HCT116 (cell line): ENCODE measurements around the gene TBC1D22B. TPM values are rescaled to one million over a fixed set of nuclear protein-coding genes. Genes with fewer than 3 reads are reported as not detected.

Experiments used
- ATAC-seq: fragments of 200-7000 bp; cut with Tn5 transposase; 2 replicates; pipeline ENCODE4 v1.9.1; 2020; ENCODE audit warnings: mild to moderate bottlenecking, moderate library complexity
- BruUV-seq: library from RNA; stranded (reverse); fragments of 400-500 nt; replicated peaks from 2 replicates; lab custom pipeline; 2021; lab: Mats Ljungman, UMichigan
- CTCF ChIA-PET: fragments of 300-600 bp; sonication (Branson Sonifier 250); formaldehyde crosslinking; loops from one replicate; lab custom pipeline; 2021; ENCODE audit warnings: antibody characterized with exemption; lab: Charles Lee
- POLR2A ChIA-PET: fragments of 300-600, 350-600 bp; sonication (Branson Sonifier 250); formaldehyde crosslinking; loops from one replicate; lab custom pipeline; 2021; ENCODE audit warnings: antibody characterized with exemption; lab: Charles Lee
- RAD21 ChIA-PET, 2 experiments: fragments of 300-600 bp; sonication (Branson Sonifier 250); formaldehyde crosslinking; loops; one replicate each; lab custom pipeline; 2023; ENCODE audit warnings: low total read pairs in 2 of 2; ENCODE audit not compliant: uncharacterized antibody in 2 of 2, unreplicated experiment in 2 of 2, low non-redundant PET in 1 of 2; lab: Charles Lee
- DNase-seq: peaks from one replicate; pipeline ENCODE4 v3.0.0-alpha.2; 2010; ENCODE audit warnings: low read depth, low spot score
- H2AFZ ChIP-seq: fragments of 200-600 bp; shearing (Covaris generic), sonication (generic); 2 replicates; pipeline ENCODE4 v1.6.1; 2017; ENCODE audit warnings: low read depth, mixed run types, mixed read lengths, antibody characterized with exemption, low read length; ENCODE audit not compliant: poor library complexity, severe bottlenecking
- H3K27ac ChIP-seq: 2 replicates; pipeline ENCODE4 v1.5.1; 2012; ENCODE audit warnings: low read depth, low read length
- H3K27me3 ChIP-seq: fragments of 200-600 bp; sonication (generic); 2 replicates; pipeline ENCODE4 v1.6.1; 2016; ENCODE audit warnings: mixed run types, low read length, mixed read lengths; ENCODE audit not compliant: insufficient read depth
- H3K36me3 ChIP-seq, 2 experiments: fragments of 200-500 bp in 1 of 2; fragments of 200-600 bp in 1 of 2; sonication (Bioruptor generic) in 1 of 2; sonication (generic) in 1 of 2; 2 replicates each; pipeline versions ENCODE4 v1.5.1 to v1.6.1; 2014 to 2016; ENCODE audit warnings: low read length in 2 of 2, inconsistent platforms in 1 of 2, mixed read lengths in 1 of 2, mixed run types in 1 of 2; ENCODE audit not compliant: insufficient read depth in 2 of 2, control insufficient read depth in 1 of 2
- H3K4me1 ChIP-seq, 2 experiments: fragments of 200-600 bp in 1 of 2; sonication (generic) in 1 of 2; 2 replicates each; pipeline versions ENCODE4 v1.5.1 to v1.6.1; 2012 to 2017; ENCODE audit warnings: low read length in 2 of 2, inconsistent platforms in 1 of 2, mild to moderate bottlenecking in 1 of 2, mixed read lengths in 1 of 2, mixed run types in 1 of 2, moderate library complexity in 1 of 2; ENCODE audit not compliant: insufficient read depth in 2 of 2, control insufficient read depth in 1 of 2
- H3K4me2 ChIP-seq: fragments of 200-600 bp; sonication (generic); 2 replicates; pipeline ENCODE4 v1.6.1; 2017; ENCODE audit warnings: mixed run types, low read length, mixed read lengths
- H3K4me3 ChIP-seq, 2 experiments: fragments of 200-600 bp in 1 of 2; sonication (generic) in 1 of 2; replicated peaks in 1 of 2; 2 replicates each; pipeline ENCODE4 v1.5.1; 2011 to 2016; ENCODE audit warnings: low read length in 2 of 2, control low read depth in 1 of 2, low read depth in 1 of 2, mild to moderate bottlenecking in 1 of 2, mixed read lengths in 1 of 2, mixed run types in 1 of 2
- H3K79me2 ChIP-seq: fragments of 200-600 bp; sonication (generic); 2 replicates; pipeline ENCODE4 v1.6.1; 2017; ENCODE audit warnings: mild to moderate bottlenecking, mixed run types, low read length, moderate library complexity, mixed read lengths; ENCODE audit not compliant: insufficient read depth
- H3K9ac ChIP-seq: fragments of 200-600 bp; sonication (generic); 2 replicates; pipeline ENCODE4 v1.6.1; 2016; ENCODE audit warnings: low read length, mixed read lengths
- H3K9me2 ChIP-seq: fragments of 200-600 bp; sonication (generic), shearing (Covaris generic); 2 replicates; pipeline ENCODE4 v1.6.1; 2017; ENCODE audit warnings: mixed run types, mild to moderate bottlenecking, moderate library complexity; ENCODE audit not compliant: insufficient read depth
- H3K9me3 ChIP-seq, 2 experiments: fragments of 200-500 bp in 1 of 2; fragments of 200-600 bp in 1 of 2; sonication (Bioruptor generic) in 1 of 2; sonication (generic) in 1 of 2; 2 replicates each; pipeline ENCODE4 v1.6.1; 2014 to 2017; ENCODE audit warnings: low read length in 2 of 2, mixed read lengths in 2 of 2, inconsistent platforms in 1 of 2, low read depth in 1 of 2, mild to moderate bottlenecking in 1 of 2, mixed run types in 1 of 2, moderate library complexity in 1 of 2; ENCODE audit not compliant: control insufficient read depth in 1 of 2, insufficient read depth in 1 of 2
- H4K20me1 ChIP-seq: fragments of 200-600 bp; sonication (generic), shearing (Covaris generic); 2 replicates; pipeline ENCODE4 v1.6.1; 2017; ENCODE audit warnings: mixed run types, mild to moderate bottlenecking, moderate library complexity; ENCODE audit not compliant: insufficient read depth
- CBX3 ChIP-seq: IDR thresholded peaks from 2 replicates; pipeline ENCODE4 v1.6.1; 2012; ENCODE audit warnings: low read depth
- CEBPB ChIP-seq: IDR thresholded peaks from 2 replicates; pipeline ENCODE4 v1.6.1; 2012; ENCODE audit warnings: low read depth
- CTCF ChIP-seq, 3 experiments: fragments of 200-600 bp in 1 of 3; sonication (generic) in 1 of 3; IDR thresholded peaks in 2 of 3; conservative IDR thresholded peaks in 1 of 3; 2 replicates each; pipeline ENCODE4 v1.5.1; 2012 to 2017; ENCODE audit warnings: low read depth in 2 of 3, low read length in 2 of 3, antibody characterized with exemption in 1 of 3, borderline replicate concordance in 1 of 3, control low read depth in 1 of 3, mild to moderate bottlenecking in 1 of 3, mixed read lengths in 1 of 3, mixed run types in 1 of 3, moderate library complexity in 1 of 3; ENCODE audit not compliant: insufficient read depth in 1 of 3
- POLR2AphosphoS5 ChIP-seq: IDR thresholded peaks from 2 replicates; pipeline ENCODE4 v1.6.1; 2011; ENCODE audit warnings: mild to moderate bottlenecking, low read depth, low read length, moderate library complexity
- ZBTB33 ChIP-seq: IDR thresholded peaks from 2 replicates; pipeline ENCODE4 v1.6.1; 2011; ENCODE audit warnings: mild to moderate bottlenecking, low read length, moderate library complexity; ENCODE audit not compliant: insufficient replicate concordance; ENCODE audit errors: extremely low read depth
- ZNF274 ChIP-seq: fragments of 200-500 bp; sonication (Bioruptor generic); IDR thresholded peaks from 2 replicates; pipeline ENCODE4 v1.6.1; 2014; ENCODE audit warnings: mild to moderate bottlenecking, low read depth, low read length, inconsistent platforms
- intact Hi-C: fragments of 100-400 bp; cut with micrococcal nuclease; formaldehyde crosslinking; loops from 2 replicates; pipeline ENCODE4 v1.10.0; 2022
- total RNA-seq: library from RNA; stranded (reverse); gene quantifications from one replicate; pipeline ENCODE4 v1.2.1, GENCODE V29; 2021; ENCODE audit not compliant: unreplicated experiment

The TBC1D22B gene
- total RNA-seq, 1 experiment from 2014 or later: 9.1 TPM

GRCh38 chr6:37310966-37311365, 53.4 kb downstream of the TBC1D22B start:
- H3K4me3 ChIP-seq: no peak overlapping the region
- H3K9me2 ChIP-seq: no peaks in the 10 kb centered on the region
- no peaks in the 10 kb centered on the region for H3K4me1 ChIP-seq
- H4K20me1 ChIP-seq: no peaks in the 10 kb centered on the region
- no peaks in the 10 kb centered on the region for H3K9me3 ChIP-seq
- no TSS peak for BruUV-seq
- TF ChIP-seq CTCF (IDR thresholded peaks at IDR 0.05 in 2 of 3, conservative IDR thresholded peaks at IDR 0.05 in 1 of 3; ENCODE audit: borderline replicate concordance in 1 of 3, insufficient read depth in 1 of 3, low read depth in 2 of 3, low read length in 2 of 3) (no peak), ZBTB33 (no peak), CBX3 (no peak), CEBPB (no peak), POLR2AphosphoS5 (no peak), ZNF274 (no peak)
- ChIA-PET POLR2A (no interaction called here), RAD21 (no interaction called here), CTCF (interaction anchor here (1.8 kb wide), 1 partner anchor 13 kb away, joined by 4 read pairs; no protein-coding TSS in a partner anchor)
- DNase-seq: no peak
- H3K27ac ChIP-seq: no peak overlapping the region
- no peak for ATAC-seq
- H3K27me3 ChIP-seq: no peaks in the 10 kb centered on the region
- H3K36me3 ChIP-seq: peaks cover 0 to 8% of the 10 kb centered on the region in 2 experiments; a peak in 1 of 4 replicates
- H3K9ac ChIP-seq: no peak overlapping the region
- intact Hi-C loops: no loop called here
- no peaks in the 10 kb centered on the region for H3K79me2 ChIP-seq
- no peak overlapping the region for H3K4me2 ChIP-seq
- no peak overlapping the region for H2AFZ ChIP-seq
